ENCODE data around the gene CLEC4F.

The CLEC4F gene

GRCh38 chr2:70778676-70779075, 41.7 kb downstream of the CLEC4F start:
- TF ChIP-seq EP300 (IDR thresholded peaks at IDR 0.05; ENCODE audit: borderline replicate concordance) (no peak), ZBTB7A (IDR thresholded peaks at IDR 0.05; ENCODE audit: low read depth) (no peak), NFIC (IDR thresholded peaks at IDR 0.05) (no peak), TCF12 (IDR thresholded peaks at IDR 0.05; ENCODE audit: low read depth) (no peak), MAX (IDR thresholded peaks at IDR 0.05) (no peak)

GRCh38 chr2:70777450-70777849, 42.9 kb downstream of the CLEC4F start:
- TF ChIP-seq REST (IDR thresholded peaks at IDR 0.05; ENCODE audit: low read depth): no peak
- TF ChIP-seq CREB1 (IDR thresholded peaks at IDR 0.05; ENCODE audit: low read depth): no peak
- TF ChIP-seq USF1 (IDR thresholded peaks at IDR 0.05): no peak
- TF ChIP-seq YY1 (IDR thresholded peaks at IDR 0.05; ENCODE audit: low read depth): no peak
- TF ChIP-seq RAD21 (IDR thresholded peaks at IDR 0.05; ENCODE audit: low read depth): no peak
- TF ChIP-seq FOXM1 (IDR thresholded peaks at IDR 0.05; ENCODE audit: borderline replicate concordance, low read depth): no peak
- TF ChIP-seq MAX (IDR thresholded peaks at IDR 0.05): no peak
- TF ChIP-seq EP300 (IDR thresholded peaks at IDR 0.05; ENCODE audit: borderline replicate concordance): no peak
- TF ChIP-seq ZBTB7A (IDR thresholded peaks at IDR 0.05; ENCODE audit: low read depth): no peak
- TF ChIP-seq TCF12 (IDR thresholded peaks at IDR 0.05; ENCODE audit: low read depth): no peak
- no peak for TF ChIP-seq CEBPB (IDR thresholded peaks at IDR 0.05)
- no peak for TF ChIP-seq NFIC (IDR thresholded peaks at IDR 0.05)
- TF ChIP-seq TAF1 (IDR thresholded peaks at IDR 0.05; ENCODE audit: low read depth): no peak
- TF ChIP-seq TEAD4 (IDR thresholded peaks at IDR 0.05): no peak

GRCh38 chr2:70776266-70776665, 44.1 kb downstream of the CLEC4F start:
- TF ChIP-seq TCF12 (IDR thresholded peaks at IDR 0.05; ENCODE audit: low read depth) (no peak), MAX (IDR thresholded peaks at IDR 0.05) (no peak), ZBTB7A (IDR thresholded peaks at IDR 0.05; ENCODE audit: low read depth) (no peak), EP300 (IDR thresholded peaks at IDR 0.05; ENCODE audit: borderline replicate concordance) (no peak), NFIC (IDR thresholded peaks at IDR 0.05) (no peak), TEAD4 (IDR thresholded peaks at IDR 0.05) (no peak), USF1 (IDR thresholded peaks at IDR 0.05) (no peak), TAF1 (IDR thresholded peaks at IDR 0.05; ENCODE audit: low read depth) (no peak), YY1 (IDR thresholded peaks at IDR 0.05; ENCODE audit: low read depth) (no peak), REST (IDR thresholded peaks at IDR 0.05; ENCODE audit: low read depth) (no peak), FOXM1 (IDR thresholded peaks at IDR 0.05; ENCODE audit: borderline replicate concordance, low read depth) (no peak), EGR1 (IDR thresholded peaks at IDR 0.05) (no peak), CEBPB (IDR thresholded peaks at IDR 0.05) (no peak), RAD21 (IDR thresholded peaks at IDR 0.05; ENCODE audit: low read depth) (no peak)

GRCh38 chr2:70775141-70775540, 45.3 kb downstream of the CLEC4F start:
- TF ChIP-seq ZBTB7A (IDR thresholded peaks at IDR 0.05; ENCODE audit: low read depth): no peak
- TF ChIP-seq RAD21 (IDR thresholded peaks at IDR 0.05; ENCODE audit: low read depth): no peak
- TF ChIP-seq REST (IDR thresholded peaks at IDR 0.05; ENCODE audit: low read depth): no peak
- no peak for TF ChIP-seq USF1 (IDR thresholded peaks at IDR 0.05)
- TF ChIP-seq NFIC (IDR thresholded peaks at IDR 0.05): no peak
- no peak for TF ChIP-seq MAX (IDR thresholded peaks at IDR 0.05)
- TF ChIP-seq CREB1 (IDR thresholded peaks at IDR 0.05; ENCODE audit: low read depth): no peak
- no peak for TF ChIP-seq CEBPB (IDR thresholded peaks at IDR 0.05)
- no peak for TF ChIP-seq EGR1 (IDR thresholded peaks at IDR 0.05)
- TF ChIP-seq TAF1 (IDR thresholded peaks at IDR 0.05; ENCODE audit: low read depth): no peak
- no peak for TF ChIP-seq FOXM1 (IDR thresholded peaks at IDR 0.05; ENCODE audit: borderline replicate concordance, low read depth)
- no peak for TF ChIP-seq TCF12 (IDR thresholded peaks at IDR 0.05; ENCODE audit: low read depth)
- TF ChIP-seq EP300 (IDR thresholded peaks at IDR 0.05; ENCODE audit: borderline replicate concordance): no peak
- no peak for TF ChIP-seq YY1 (IDR thresholded peaks at IDR 0.05; ENCODE audit: low read depth)
- no peak for TF ChIP-seq TEAD4 (IDR thresholded peaks at IDR 0.05)
